HEK293 (cell line): Measurements from ENCODE around the gene EPHA6.

Experiments
- CTCF ChIP-seq: fragments of 450-650 bp; formaldehyde crosslinking; IDR thresholded peaks from 2 replicates; pipeline ENCODE4 v1.5.1; 2016; ENCODE audit warnings: missing biosample characterization, missing genetic modification characterization
- ZBTB17 ChIP-seq: fragments of 450-650 bp; formaldehyde crosslinking; IDR thresholded peaks from 2 replicates; pipeline ENCODE4 v1.5.1; 2016; ENCODE audit warnings: missing biosample characterization, missing genetic modification characterization
- ZNF239 ChIP-seq: fragments of 450-650 bp; formaldehyde crosslinking; IDR thresholded peaks from 2 replicates; pipeline ENCODE4 v1.5.1; 2016; ENCODE audit warnings: missing biosample characterization, missing genetic modification characterization
- ZNF24 ChIP-seq: fragments of 450-650 bp; formaldehyde crosslinking; IDR thresholded peaks from 2 replicates; pipeline ENCODE4 v1.5.1; 2016; ENCODE audit warnings: missing biosample characterization, missing genetic modification characterization
- ZNF274 ChIP-seq, 2 experiments: fragments of 200-500 bp in 1 of 2; fragments of 450-650 bp in 1 of 2; sonication (Bioruptor generic) in 1 of 2; formaldehyde crosslinking in 1 of 2; IDR thresholded peaks; 2 replicates each; pipeline versions ENCODE4 v1.5.1 to v1.6.1; 2014 to 2016; ENCODE audit warnings: borderline replicate concordance in 1 of 2, inconsistent platforms in 1 of 2, low read length in 1 of 2, missing biosample characterization in 1 of 2, missing genetic modification characterization in 1 of 2
- ZNF354C ChIP-seq: fragments of 450-650 bp; formaldehyde crosslinking; IDR thresholded peaks from 2 replicates; pipeline ENCODE4 v1.5.1; 2016; ENCODE audit warnings: missing biosample characterization, missing genetic modification characterization, low read depth, borderline replicate concordance
- ZNF621 ChIP-seq: fragments of 450-650 bp; formaldehyde crosslinking; IDR thresholded peaks from 2 replicates; pipeline ENCODE4 v1.5.1; 2017; ENCODE audit warnings: missing biosample characterization, missing genetic modification characterization
- ZSCAN16 ChIP-seq: fragments of 450-650 bp; formaldehyde crosslinking; IDR thresholded peaks from 2 replicates; pipeline ENCODE4 v1.5.1; 2016; ENCODE audit warnings: missing biosample characterization, missing genetic modification characterization

- no peak for TF ChIP-seq ZNF239 (tag by site-specific recombination)
- no peak for TF ChIP-seq CTCF (tag by site-specific recombination)
- no peak for TF ChIP-seq ZNF354C (tag by site-specific recombination)
- no peak for TF ChIP-seq ZNF274 (IDR thresholded peaks at IDR 0.05; ENCODE audit: low read length)
- no peak for TF ChIP-seq ZNF274 (tag by site-specific recombination; IDR thresholded peaks at IDR 0.05; ENCODE audit: borderline replicate concordance)
- no peak for TF ChIP-seq ZBTB17 (tag by site-specific recombination)
- TF ChIP-seq ZSCAN16 = no peak
- TF ChIP-seq ZNF24 = no peak
- no peak for TF ChIP-seq ZNF621 (tag by site-specific recombination)
Measured at GRCh38 chr3:97021778-97022177, 207.4 kb downstream of the EPHA6 start.
